ENCODE data around the gene ADCY10. TPM values are rescaled to one million over a fixed set of nuclear protein-coding genes. Genes with fewer than 3 reads are reported as not detected.

The ADCY10 gene
- polyA plus RNA-seq, 1 donor from 2014 or later: 0.09 TPM

- no peaks in the 10 kb centered on the region for H3K9me3 ChIP-seq (ENCODE audit: low read length)
- H3K4me3 ChIP-seq (ENCODE audit: low read length): no peak overlapping the region
- no peaks in the 10 kb centered on the region for H4K20me1 ChIP-seq (ENCODE audit: insufficient read depth)
- no peak overlapping the region for H3K27ac ChIP-seq (ENCODE audit: low read length)
- TF ChIP-seq SMC3 (conservative IDR thresholded peaks at IDR 0.05; ENCODE audit: poor library complexity) (no peak), TAF1 (IDR thresholded peaks at IDR 0.05; ENCODE audit: low read depth) (no peak), MXI1 (conservative IDR thresholded peaks at IDR 0.05; ENCODE audit: poor library complexity, severe bottlenecking) (no peak), RAD21 (conservative IDR thresholded peaks at IDR 0.05) (no peak), EZH2 (IDR thresholded peaks at IDR 0.05; ENCODE audit: borderline replicate concordance, insufficient read depth, low read length, poor library complexity, severe bottlenecking) (no peak), REST (IDR thresholded peaks at IDR 0.05; ENCODE audit: borderline replicate concordance) (no peak), POLR2AphosphoS5 (IDR thresholded peaks at IDR 0.05) (no peak), EP300 (conservative IDR thresholded peaks at IDR 0.05; ENCODE audit: poor library complexity, severe bottlenecking) (no peak), CTCF (IDR thresholded peaks at IDR 0.05; ENCODE audit: poor library complexity, severe bottlenecking) (no peak)
- H3K36me3 ChIP-seq (ENCODE audit: insufficient read depth, low read length): peaks cover 7% of the 10 kb centered on the region
- H3F3A ChIP-seq (ENCODE audit: insufficient read depth, low read length, poor library complexity, severe bottlenecking): no peaks in the 10 kb centered on the region
- peaks cover 16% of the 10 kb centered on the region for H3K79me2 ChIP-seq (replicated peaks; ENCODE audit: insufficient read depth, low read length)
- H3K9ac ChIP-seq (ENCODE audit: low read length): no peak overlapping the region
- H2AFZ ChIP-seq (ENCODE audit: low read depth, low read length): no peak overlapping the region
- no peaks in the 10 kb centered on the region for H3K27me3 ChIP-seq (ENCODE audit: insufficient read depth, low read depth, low read length)
- H3K4me2 ChIP-seq (ENCODE audit: low read length): no peak overlapping the region
- H3K9me2 ChIP-seq (ENCODE audit: insufficient read depth, low read length): no peaks in the 10 kb centered on the region
These were observed 12.6 kb upstream of the ADCY10 start for GRCh38 chr1:167926486-167926997.

GRCh38 chr1:167924543-167925231, 10.8 kb upstream of the ADCY10 start:
- Histone ChIP-seq H3K9ac (ENCODE audit: low read length) (no peak overlapping the region), H3K36me3 (ENCODE audit: insufficient read depth, low read length) (peaks cover 7% of the 10 kb centered on the region), H2AFZ (ENCODE audit: low read depth, low read length) (no peak overlapping the region), H3F3A (ENCODE audit: insufficient read depth, low read length, poor library complexity, severe bottlenecking) (no peaks in the 10 kb centered on the region), H3K27ac (ENCODE audit: low read length) (no peak overlapping the region), H3K4me3 (ENCODE audit: low read length) (no peak overlapping the region), H3K79me2 (replicated peaks; ENCODE audit: insufficient read depth, low read length) (peaks cover 16% of the 10 kb centered on the region), H3K27me3 (ENCODE audit: insufficient read depth, low read depth, low read length) (no peaks in the 10 kb centered on the region), H3K9me3 (ENCODE audit: low read length) (no peaks in the 10 kb centered on the region), H3K9me2 (ENCODE audit: insufficient read depth, low read length) (no peaks in the 10 kb centered on the region), H3K4me2 (ENCODE audit: low read length) (no peak overlapping the region), H4K20me1 (ENCODE audit: insufficient read depth) (no peaks in the 10 kb centered on the region)
- no peak for TF ChIP-seq EP300 (conservative IDR thresholded peaks at IDR 0.05; ENCODE audit: poor library complexity, severe bottlenecking)
- TF ChIP-seq CTCF (IDR thresholded peaks at IDR 0.05; ENCODE audit: poor library complexity, severe bottlenecking): no peak
- TF ChIP-seq EZH2 (IDR thresholded peaks at IDR 0.05; ENCODE audit: borderline replicate concordance, insufficient read depth, low read length, poor library complexity, severe bottlenecking): no peak
- no peak for TF ChIP-seq REST (IDR thresholded peaks at IDR 0.05; ENCODE audit: borderline replicate concordance)
- no peak for TF ChIP-seq RAD21 (conservative IDR thresholded peaks at IDR 0.05)
- TF ChIP-seq MXI1 (conservative IDR thresholded peaks at IDR 0.05; ENCODE audit: poor library complexity, severe bottlenecking): no peak
- TF ChIP-seq SMC3 (conservative IDR thresholded peaks at IDR 0.05; ENCODE audit: poor library complexity): no peak
- TF ChIP-seq POLR2AphosphoS5 (IDR thresholded peaks at IDR 0.05): no peak
- no peak for TF ChIP-seq TAF1 (IDR thresholded peaks at IDR 0.05; ENCODE audit: low read depth)

Measured in neural cell (in vitro differentiated cells).